Measurements from ENCODE around the gene ADAMTS17. TPM values are rescaled to one million over a fixed set of nuclear protein-coding genes. Genes with fewer than 3 reads are reported as not detected.

The ADAMTS17 gene
- total RNA-seq, 1 donor from 2014 or later: 1.5 TPM

DNA sequence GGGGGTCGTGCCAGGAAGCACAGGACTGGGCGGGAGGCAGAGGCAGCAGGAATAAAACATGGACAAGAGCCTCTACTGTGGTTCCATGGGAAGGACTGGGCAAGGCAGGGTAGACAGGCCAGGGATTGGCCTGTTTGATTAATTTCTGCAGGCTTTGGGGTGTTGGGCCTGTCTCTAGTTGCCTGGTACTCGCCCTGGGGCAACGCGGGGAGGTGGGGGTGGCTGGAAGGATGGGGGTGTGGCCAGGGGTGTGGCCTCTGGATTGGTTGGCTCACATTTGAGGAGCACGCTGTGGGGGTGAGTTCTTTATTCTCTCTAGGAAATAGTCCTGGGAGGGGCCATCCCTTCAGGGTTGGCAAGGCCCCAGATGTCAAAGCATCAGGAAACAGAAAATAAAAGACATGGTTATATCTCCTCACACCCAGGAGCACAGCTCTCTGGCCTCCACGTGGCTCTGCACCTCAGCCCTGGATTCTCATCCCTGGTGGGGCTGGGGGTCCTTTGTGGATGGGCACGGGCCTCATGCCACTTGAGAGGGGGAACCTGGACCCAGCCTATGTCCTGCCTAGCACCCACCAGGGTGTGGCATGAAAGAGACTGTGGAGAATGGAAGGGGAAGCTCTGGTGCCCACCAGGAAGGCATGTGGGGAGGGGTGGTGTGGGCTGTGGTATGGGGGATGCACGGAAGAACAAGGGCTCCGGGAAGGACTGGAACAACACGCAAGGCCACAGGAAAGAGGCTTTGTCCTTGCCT is 385.6 kb downstream of the ADAMTS17 start:
- peaks cover 17% of the 10 kb centered on the region for H3K27me3 Mint-ChIP-seq (ENCODE audit: unreplicated experiment)
- TF ChIP-seq, protein P1, sequence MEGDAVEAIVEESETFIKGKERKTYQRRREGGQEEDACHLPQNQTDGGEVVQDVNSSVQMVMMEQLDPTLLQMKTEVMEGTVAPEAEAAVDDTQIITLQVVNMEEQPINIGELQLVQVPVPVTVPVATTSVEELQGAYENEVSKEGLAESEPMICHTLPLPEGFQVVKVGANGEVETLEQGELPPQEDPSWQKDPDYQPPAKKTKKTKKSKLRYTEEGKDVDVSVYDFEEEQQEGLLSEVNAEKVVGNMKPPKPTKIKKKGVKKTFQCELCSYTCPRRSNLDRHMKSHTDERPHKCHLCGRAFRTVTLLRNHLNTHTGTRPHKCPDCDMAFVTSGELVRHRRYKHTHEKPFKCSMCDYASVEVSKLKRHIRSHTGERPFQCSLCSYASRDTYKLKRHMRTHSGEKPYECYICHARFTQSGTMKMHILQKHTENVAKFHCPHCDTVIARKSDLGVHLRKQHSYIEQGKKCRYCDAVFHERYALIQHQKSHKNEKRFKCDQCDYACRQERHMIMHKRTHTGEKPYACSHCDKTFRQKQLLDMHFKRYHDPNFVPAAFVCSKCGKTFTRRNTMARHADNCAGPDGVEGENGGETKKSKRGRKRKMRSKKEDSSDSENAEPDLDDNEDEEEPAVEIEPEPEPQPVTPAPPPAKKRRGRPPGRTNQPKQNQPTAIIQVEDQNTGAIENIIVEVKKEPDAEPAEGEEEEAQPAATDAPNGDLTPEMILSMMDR (IDR thresholded peaks at IDR 0.05): no peak
- no peaks in the 10 kb centered on the region for H3K9me3 Mint-ChIP-seq (ENCODE audit: unreplicated experiment)
- H3K27ac Mint-ChIP-seq (ENCODE audit: unreplicated experiment): no peak overlapping the region
- peaks cover 7% of the 10 kb centered on the region for H3K4me1 Mint-ChIP-seq (ENCODE audit: unreplicated experiment)
- peak; percentile 75 for DNase-seq (ENCODE audit: extremely low spot score, unreplicated experiment)
- no peaks in the 10 kb centered on the region for H3K36me3 Mint-ChIP-seq (ENCODE audit: unreplicated experiment)
- no peak overlapping the region for H3K4me3 Mint-ChIP-seq (ENCODE audit: unreplicated experiment)

DNA sequence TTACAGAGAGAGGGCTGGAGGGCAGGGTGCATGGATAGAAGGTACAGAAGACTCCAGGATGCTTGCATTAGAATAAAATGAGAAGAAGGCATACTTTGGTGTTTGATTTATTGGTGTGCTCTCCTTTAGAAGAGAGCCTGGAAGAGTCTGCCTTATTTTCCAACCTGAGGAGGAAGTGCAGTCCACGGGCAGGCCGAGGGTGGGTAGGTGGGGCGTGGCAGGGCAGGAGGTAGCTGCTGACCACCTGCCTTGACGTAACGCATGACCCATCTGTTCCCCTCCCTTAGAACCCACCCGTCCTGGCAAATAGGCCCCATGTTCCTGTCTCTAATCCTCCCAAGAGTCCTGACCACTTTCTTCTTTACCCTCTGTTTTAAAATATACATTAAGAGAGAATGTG is 386.2 kb downstream of the ADAMTS17 start:
- DNase-seq (ENCODE audit: extremely low spot score, unreplicated experiment): peak; percentile 57
- Mint-ChIP-seq H3K36me3 (ENCODE audit: unreplicated experiment) (no peaks in the 10 kb centered on the region), H3K27ac (ENCODE audit: unreplicated experiment) (no peak overlapping the region), H3K4me3 (ENCODE audit: unreplicated experiment) (no peak overlapping the region), H3K9me3 (ENCODE audit: unreplicated experiment) (no peaks in the 10 kb centered on the region), H3K4me1 (ENCODE audit: unreplicated experiment) (peaks cover 7% of the 10 kb centered on the region), H3K27me3 (ENCODE audit: unreplicated experiment) (peaks cover 14% of the 10 kb centered on the region)
- TF ChIP-seq, protein P1 (IDR thresholded peaks at IDR 0.05): no peak

DNA sequence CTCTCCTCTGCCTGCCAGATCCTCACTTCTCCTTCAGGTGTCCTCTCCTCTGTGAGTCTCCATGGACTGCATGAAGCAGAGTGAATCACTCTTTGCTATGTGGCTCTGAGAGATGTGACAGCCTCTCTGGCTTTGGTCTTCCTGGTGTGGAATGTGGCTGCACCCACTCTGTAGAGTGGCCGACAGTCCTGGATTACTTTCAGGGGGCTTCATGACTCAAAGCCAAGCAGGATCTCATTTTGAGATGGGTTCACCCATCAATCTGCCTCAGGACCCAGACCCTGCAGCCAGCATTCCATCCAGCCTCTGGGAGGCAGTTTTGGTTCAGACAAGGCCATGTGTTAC is 386.6 kb downstream of the ADAMTS17 start:
- H3K27ac Mint-ChIP-seq (ENCODE audit: unreplicated experiment): no peak overlapping the region
- no peaks in the 10 kb centered on the region for H3K36me3 Mint-ChIP-seq (ENCODE audit: unreplicated experiment)
- H3K9me3 Mint-ChIP-seq (ENCODE audit: unreplicated experiment): peaks cover 3% of the 10 kb centered on the region
- TF ChIP-seq, protein P1 (IDR thresholded peaks at IDR 0.05): no peak
- no peak overlapping the region for H3K4me3 Mint-ChIP-seq (ENCODE audit: unreplicated experiment)
- DNase-seq (ENCODE audit: extremely low spot score, unreplicated experiment): peak; percentile 44
- H3K27me3 Mint-ChIP-seq (ENCODE audit: unreplicated experiment): peaks cover 16% of the 10 kb centered on the region
- H3K4me1 Mint-ChIP-seq (ENCODE audit: unreplicated experiment): peaks cover 7% of the 10 kb centered on the region

DNA sequence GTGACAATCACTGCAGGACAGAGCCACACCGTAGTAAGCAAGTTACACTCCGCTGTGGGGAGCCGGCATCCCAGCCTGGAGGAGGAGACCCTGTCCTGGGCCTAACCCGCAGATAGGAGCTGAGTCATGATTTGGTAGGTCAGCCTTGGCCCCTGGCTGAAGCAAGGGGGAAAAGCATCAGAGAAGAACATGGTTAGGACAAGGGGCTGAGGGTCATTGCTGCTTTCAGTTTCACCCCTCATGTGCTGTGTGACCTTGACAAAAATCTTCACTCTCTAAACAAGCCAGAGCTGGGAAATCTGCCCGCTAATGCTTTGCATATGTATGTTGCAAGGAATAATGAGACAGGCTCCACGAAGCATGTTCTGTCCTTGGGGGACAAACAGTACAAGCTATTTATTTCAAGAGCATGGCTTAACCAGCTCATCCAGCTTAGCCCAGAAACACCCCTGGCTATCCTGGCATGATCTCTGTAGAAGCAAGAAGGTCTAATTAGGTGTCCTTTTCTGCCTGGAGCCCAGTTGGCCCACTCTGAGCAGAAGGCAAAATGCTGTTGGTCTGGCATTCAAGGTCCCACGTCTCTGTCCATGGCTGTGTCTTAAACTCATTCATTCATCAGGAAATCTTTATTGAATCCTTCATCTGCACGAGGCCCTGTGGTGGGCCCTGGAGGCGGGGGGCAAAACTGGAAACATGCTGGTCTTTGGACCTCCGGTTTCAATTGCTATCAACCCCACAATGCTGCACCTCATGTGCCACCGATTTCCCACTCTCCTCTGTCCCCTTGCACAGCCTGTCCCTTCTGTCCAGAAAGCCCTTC is 387.2 kb downstream of the ADAMTS17 start:
- peak; percentile 75 for DNase-seq (ENCODE audit: extremely low spot score, unreplicated experiment)
- Mint-ChIP-seq H3K4me1 (ENCODE audit: unreplicated experiment) (peaks cover 7% of the 10 kb centered on the region), H3K27me3 (ENCODE audit: unreplicated experiment) (peaks cover 11% of the 10 kb centered on the region), H3K36me3 (ENCODE audit: unreplicated experiment) (no peaks in the 10 kb centered on the region), H3K27ac (ENCODE audit: unreplicated experiment) (peak overlapping the region; percentile 3), H3K4me3 (ENCODE audit: unreplicated experiment) (no peak overlapping the region), H3K9me3 (ENCODE audit: unreplicated experiment) (peaks cover 9% of the 10 kb centered on the region)
- TF ChIP-seq, protein P1 (IDR thresholded peaks at IDR 0.05): no peak

DNA sequence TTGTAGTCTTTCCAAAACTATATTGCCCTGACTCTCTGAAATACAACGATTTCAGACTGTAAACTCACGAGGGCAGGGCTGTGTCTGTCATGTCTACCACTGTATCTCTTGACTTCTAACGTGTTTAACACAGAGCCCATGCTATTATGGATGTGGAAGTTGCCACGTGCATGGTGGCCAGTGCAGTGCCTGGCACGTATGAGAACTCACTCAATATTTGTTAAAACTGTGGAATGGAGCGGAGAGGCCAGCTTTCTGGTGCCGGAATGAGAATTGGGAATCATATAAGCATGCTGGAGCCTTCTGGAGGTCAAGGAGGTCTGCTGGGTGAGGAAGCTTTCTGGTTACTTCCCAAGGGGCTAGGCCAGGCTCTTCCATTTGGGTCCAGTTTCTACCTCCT is 387.9 kb downstream of the ADAMTS17 start:
- Mint-ChIP-seq H3K9me3 (ENCODE audit: unreplicated experiment) (peaks cover 14% of the 10 kb centered on the region), H3K27ac (ENCODE audit: unreplicated experiment) (no peak overlapping the region)

More for the DNA sequence above, 387.9 kb downstream of the ADAMTS17 start:
- Mint-ChIP-seq H3K4me3 (ENCODE audit: unreplicated experiment) (no peak overlapping the region), H3K27me3 (ENCODE audit: unreplicated experiment) (peaks cover 8% of the 10 kb centered on the region), H3K4me1 (ENCODE audit: unreplicated experiment) (peaks cover 7% of the 10 kb centered on the region), H3K36me3 (ENCODE audit: unreplicated experiment) (no peaks in the 10 kb centered on the region)
- TF ChIP-seq, protein P1 (IDR thresholded peaks at IDR 0.05): no peak
- DNase-seq (ENCODE audit: extremely low spot score, unreplicated experiment): no peak

All from osteocyte (in vitro differentiated cells).